ENCODE measurements around the gene NKAPD1.

DNA sequence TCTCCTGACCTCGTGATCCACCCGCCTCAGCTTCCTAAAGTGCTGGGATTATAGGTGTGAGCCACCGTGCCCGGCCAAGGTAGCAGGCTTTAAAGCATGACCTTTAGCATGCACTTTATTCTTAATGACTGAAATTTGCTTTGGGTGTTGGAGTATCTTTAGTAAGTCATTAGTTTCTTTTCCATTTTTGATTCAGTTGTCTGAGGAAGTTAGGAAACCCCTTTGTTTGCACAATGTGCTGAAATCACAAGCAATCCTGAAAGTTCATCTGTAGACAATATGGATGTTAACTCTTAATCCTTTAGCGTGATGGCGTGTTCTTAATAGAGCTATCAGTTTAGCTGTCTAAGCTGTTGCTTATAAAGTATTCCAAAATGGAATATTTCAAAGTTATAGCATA is 29.3 kb downstream of the NKAPD1 start:
- TF ChIP-seq, protein P1, sequence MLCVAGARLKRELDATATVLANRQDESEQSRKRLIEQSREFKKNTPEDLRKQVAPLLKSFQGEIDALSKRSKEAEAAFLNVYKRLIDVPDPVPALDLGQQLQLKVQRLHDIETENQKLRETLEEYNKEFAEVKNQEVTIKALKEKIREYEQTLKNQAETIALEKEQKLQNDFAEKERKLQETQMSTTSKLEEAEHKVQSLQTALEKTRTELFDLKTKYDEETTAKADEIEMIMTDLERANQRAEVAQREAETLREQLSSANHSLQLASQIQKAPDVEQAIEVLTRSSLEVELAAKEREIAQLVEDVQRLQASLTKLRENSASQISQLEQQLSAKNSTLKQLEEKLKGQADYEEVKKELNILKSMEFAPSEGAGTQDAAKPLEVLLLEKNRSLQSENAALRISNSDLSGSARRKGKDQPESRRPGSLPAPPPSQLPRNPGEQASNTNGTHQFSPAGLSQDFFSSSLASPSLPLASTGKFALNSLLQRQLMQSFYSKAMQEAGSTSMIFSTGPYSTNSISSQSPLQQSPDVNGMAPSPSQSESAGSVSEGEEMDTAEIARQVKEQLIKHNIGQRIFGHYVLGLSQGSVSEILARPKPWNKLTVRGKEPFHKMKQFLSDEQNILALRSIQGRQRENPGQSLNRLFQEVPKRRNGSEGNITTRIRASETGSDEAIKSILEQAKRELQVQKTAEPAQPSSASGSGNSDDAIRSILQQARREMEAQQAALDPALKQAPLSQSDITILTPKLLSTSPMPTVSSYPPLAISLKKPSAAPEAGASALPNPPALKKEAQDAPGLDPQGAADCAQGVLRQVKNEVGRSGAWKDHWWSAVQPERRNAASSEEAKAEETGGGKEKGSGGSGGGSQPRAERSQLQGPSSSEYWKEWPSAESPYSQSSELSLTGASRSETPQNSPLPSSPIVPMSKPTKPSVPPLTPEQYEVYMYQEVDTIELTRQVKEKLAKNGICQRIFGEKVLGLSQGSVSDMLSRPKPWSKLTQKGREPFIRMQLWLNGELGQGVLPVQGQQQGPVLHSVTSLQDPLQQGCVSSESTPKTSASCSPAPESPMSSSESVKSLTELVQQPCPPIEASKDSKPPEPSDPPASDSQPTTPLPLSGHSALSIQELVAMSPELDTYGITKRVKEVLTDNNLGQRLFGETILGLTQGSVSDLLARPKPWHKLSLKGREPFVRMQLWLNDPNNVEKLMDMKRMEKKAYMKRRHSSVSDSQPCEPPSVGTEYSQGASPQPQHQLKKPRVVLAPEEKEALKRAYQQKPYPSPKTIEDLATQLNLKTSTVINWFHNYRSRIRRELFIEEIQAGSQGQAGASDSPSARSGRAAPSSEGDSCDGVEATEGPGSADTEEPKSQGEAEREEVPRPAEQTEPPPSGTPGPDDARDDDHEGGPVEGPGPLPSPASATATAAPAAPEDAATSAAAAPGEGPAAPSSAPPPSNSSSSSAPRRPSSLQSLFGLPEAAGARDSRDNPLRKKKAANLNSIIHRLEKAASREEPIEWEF (IDR thresholded peaks at IDR 0.05; ENCODE audit: insufficient replicate concordance, low read depth, low read length) = no peak
- TF ChIP-seq RBBP5 (conservative IDR thresholded peaks at IDR 0.05) (no peak), NFIC (IDR thresholded peaks at IDR 0.05; ENCODE audit: low read depth, low read length) (no peak), EZH2 (IDR thresholded peaks at IDR 0.05; ENCODE audit: borderline replicate concordance, control insufficient read depth, low read depth, low read length) (no peak), TARDBP (IDR thresholded peaks at IDR 0.05; ENCODE audit: borderline replicate concordance) (no peak), TCF12 (IDR thresholded peaks at IDR 0.05; ENCODE audit: low read depth, low read length) (no peak), MYC (IDR thresholded peaks at IDR 0.05; ENCODE audit: insufficient read depth, insufficient read length, insufficient replicate concordance, low read length, severe bottlenecking) (no peak), CHD1 (IDR thresholded peaks at IDR 0.05; ENCODE audit: low read depth, low read length) (no peak), HDAC6 (IDR thresholded peaks at IDR 0.05; ENCODE audit: unreplicated experiment) (no peak)
- TF ChIP-seq, protein P2, sequence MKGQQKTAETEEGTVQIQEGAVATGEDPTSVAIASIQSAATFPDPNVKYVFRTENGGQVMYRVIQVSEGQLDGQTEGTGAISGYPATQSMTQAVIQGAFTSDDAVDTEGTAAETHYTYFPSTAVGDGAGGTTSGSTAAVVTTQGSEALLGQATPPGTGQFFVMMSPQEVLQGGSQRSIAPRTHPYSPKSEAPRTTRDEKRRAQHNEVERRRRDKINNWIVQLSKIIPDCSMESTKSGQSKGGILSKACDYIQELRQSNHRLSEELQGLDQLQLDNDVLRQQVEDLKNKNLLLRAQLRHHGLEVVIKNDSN (IDR thresholded peaks at IDR 0.05; ENCODE audit: borderline replicate concordance, extremely low read length, insufficient read depth, low read depth, low read length) = no peak
- TF ChIP-seq, protein P3, sequence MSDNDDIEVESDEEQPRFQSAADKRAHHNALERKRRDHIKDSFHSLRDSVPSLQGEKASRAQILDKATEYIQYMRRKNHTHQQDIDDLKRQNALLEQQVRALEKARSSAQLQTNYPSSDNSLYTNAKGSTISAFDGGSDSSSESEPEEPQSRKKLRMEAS (IDR thresholded peaks at IDR 0.05; ENCODE audit: low read depth, low read length) = no peak
- TF ChIP-seq, protein P4, sequence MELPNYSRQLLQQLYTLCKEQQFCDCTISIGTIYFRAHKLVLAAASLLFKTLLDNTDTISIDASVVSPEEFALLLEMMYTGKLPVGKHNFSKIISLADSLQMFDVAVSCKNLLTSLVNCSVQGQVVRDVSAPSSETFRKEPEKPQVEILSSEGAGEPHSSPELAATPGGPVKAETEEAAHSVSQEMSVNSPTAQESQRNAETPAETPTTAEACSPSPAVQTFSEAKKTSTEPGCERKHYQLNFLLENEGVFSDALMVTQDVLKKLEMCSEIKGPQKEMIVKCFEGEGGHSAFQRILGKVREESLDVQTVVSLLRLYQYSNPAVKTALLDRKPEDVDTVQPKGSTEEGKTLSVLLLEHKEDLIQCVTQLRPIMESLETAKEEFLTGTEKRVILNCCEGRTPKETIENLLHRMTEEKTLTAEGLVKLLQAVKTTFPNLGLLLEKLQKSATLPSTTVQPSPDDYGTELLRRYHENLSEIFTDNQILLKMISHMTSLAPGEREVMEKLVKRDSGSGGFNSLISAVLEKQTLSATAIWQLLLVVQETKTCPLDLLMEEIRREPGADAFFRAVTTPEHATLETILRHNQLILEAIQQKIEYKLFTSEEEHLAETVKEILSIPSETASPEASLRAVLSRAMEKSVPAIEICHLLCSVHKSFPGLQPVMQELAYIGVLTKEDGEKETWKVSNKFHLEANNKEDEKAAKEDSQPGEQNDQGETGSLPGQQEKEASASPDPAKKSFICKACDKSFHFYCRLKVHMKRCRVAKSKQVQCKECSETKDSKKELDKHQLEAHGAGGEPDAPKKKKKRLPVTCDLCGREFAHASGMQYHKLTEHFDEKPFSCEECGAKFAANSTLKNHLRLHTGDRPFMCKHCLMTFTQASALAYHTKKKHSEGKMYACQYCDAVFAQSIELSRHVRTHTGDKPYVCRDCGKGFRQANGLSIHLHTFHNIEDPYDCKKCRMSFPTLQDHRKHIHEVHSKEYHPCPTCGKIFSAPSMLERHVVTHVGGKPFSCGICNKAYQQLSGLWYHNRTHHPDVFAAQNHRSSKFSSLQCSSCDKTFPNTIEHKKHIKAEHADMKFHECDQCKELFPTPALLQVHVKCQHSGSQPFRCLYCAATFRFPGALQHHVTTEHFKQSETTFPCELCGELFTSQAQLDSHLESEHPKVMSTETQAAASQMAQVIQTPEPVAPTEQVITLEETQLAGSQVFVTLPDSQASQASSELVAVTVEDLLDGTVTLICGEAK (IDR thresholded peaks at IDR 0.05; ENCODE audit: borderline replicate concordance) = no peak
- TF ChIP-seq, protein P5, sequence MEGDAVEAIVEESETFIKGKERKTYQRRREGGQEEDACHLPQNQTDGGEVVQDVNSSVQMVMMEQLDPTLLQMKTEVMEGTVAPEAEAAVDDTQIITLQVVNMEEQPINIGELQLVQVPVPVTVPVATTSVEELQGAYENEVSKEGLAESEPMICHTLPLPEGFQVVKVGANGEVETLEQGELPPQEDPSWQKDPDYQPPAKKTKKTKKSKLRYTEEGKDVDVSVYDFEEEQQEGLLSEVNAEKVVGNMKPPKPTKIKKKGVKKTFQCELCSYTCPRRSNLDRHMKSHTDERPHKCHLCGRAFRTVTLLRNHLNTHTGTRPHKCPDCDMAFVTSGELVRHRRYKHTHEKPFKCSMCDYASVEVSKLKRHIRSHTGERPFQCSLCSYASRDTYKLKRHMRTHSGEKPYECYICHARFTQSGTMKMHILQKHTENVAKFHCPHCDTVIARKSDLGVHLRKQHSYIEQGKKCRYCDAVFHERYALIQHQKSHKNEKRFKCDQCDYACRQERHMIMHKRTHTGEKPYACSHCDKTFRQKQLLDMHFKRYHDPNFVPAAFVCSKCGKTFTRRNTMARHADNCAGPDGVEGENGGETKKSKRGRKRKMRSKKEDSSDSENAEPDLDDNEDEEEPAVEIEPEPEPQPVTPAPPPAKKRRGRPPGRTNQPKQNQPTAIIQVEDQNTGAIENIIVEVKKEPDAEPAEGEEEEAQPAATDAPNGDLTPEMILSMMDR (IDR thresholded peaks at IDR 0.05 in 2 of 3, conservative IDR thresholded peaks at IDR 0.05 in 1 of 3; ENCODE audit: control insufficient read depth in 2 of 3, extremely low read depth in 1 of 3, insufficient read depth in 1 of 3, low read depth in 3 of 3, low read length in 3 of 3) = no peak

All from GM12878 (cell line).